Daoy (cell line): ENCODE data around the gene PTPN22. TPM values are rescaled to one million over a fixed set of nuclear protein-coding genes. Genes with fewer than 3 reads are reported as not detected.

Source experiments
- DNase-seq: peaks from one replicate; pipeline ENCODE4 v3.0.0-alpha.2; 2015; ENCODE audit warnings: low read depth
- total RNA-seq: library from RNA; depleted of rRNA; stranded (reverse); fragments of >200 nt; shearing (Covaris generic); gene quantifications from 2 replicates; pipeline ENCODE4 v1.2.3, GENCODE V29; 2014; rRNA removed

Gene PTPN22
- total RNA-seq: 1.5 and 4.1 TPM in 2 replicates

GRCh38 chr1:113871597-113872113 lies at the start of gene PTPN22:
Gene PTPN22 (minus strand): TSS chr1:113871712.
- DNase-seq: peak; percentile 88

GRCh38 chr1:113918243-113918642 lies 46.7 kb upstream of the PTPN22 start:
- DNase-seq: no peak

GRCh38 chr1:113917400-113918082 lies 46.0 kb upstream of the PTPN22 start:
- no peak for DNase-seq

GRCh38 chr1:113916974-113917373 lies 45.5 kb upstream of the PTPN22 start:
- DNase-seq: no peak

GRCh38 chr1:113913887-113914664 lies 42.6 kb upstream of the PTPN22 start:
- DNase-seq: no peak

GRCh38 chr1:113913312-113913668 lies 41.8 kb upstream of the PTPN22 start:
- no peak for DNase-seq

GRCh38 chr1:113912594-113913311 lies 41.2 kb upstream of the PTPN22 start:
- peak; percentile 31 for DNase-seq

GRCh38 chr1:113905435-113905861 lies 33.9 kb upstream of the PTPN22 start:
- peak; percentile 39 for DNase-seq

GRCh38 chr1:113904674-113905434 lies 33.3 kb upstream of the PTPN22 start, which contains the start of the genes AP4B1 and DCLRE1B:
Gene AP4B1 (minus strand): TSS chr1:113904799. CDS start chr1:113904717, 82 bp downstream.
Gene DCLRE1B (plus strand): TSS chr1:113905326. CDS start chr1:113905587, 261 bp downstream.
- DNase-seq: peak; percentile 100

- no peak for DNase-seq
Observed at GRCh38 chr1:113904293-113904673, 32.8 kb upstream of the PTPN22 start.

- DNase-seq: peak; percentile 26
Observed at GRCh38 chr1:113903501-113904292, 32.2 kb upstream of the PTPN22 start.

GRCh38 chr1:113901191-113901590 lies 29.7 kb upstream of the PTPN22 start:
- DNase-seq: no peak

GRCh38 chr1:113899111-113899510 lies 27.6 kb upstream of the PTPN22 start:
- DNase-seq: no peak

GRCh38 chr1:113898241-113898814 lies 26.8 kb upstream of the PTPN22 start:
- DNase-seq: no peak

GRCh38 chr1:113895961-113896360 lies 24.4 kb upstream of the PTPN22 start:
- DNase-seq: no peak

- no peak for DNase-seq
Observed at GRCh38 chr1:113895098-113895497, 23.6 kb upstream of the PTPN22 start.

- no peak for DNase-seq
Observed at GRCh38 chr1:113893267-113893666, 21.8 kb upstream of the PTPN22 start.

- DNase-seq: no peak
Observed at GRCh38 chr1:113891631-113892220, 20.2 kb upstream of the PTPN22 start.

- no peak for DNase-seq
Observed at GRCh38 chr1:113890816-113891215, 19.3 kb upstream of the PTPN22 start.
